B cell (primary cell): Measurements from ENCODE around the gene STXBP6. TPM values are rescaled to one million over a fixed set of nuclear protein-coding genes. Genes with fewer than 3 reads are reported as not detected.

Experiments
- ATAC-seq: fragments of 200-7000 bp; cut with Tn5 transposase; one replicate; pipeline ENCODE4 v1.10.0; 2021; ENCODE audit warnings: low read depth, mild to moderate bottlenecking, moderate number of reproducible peaks, moderate library complexity
- CTCF ChIA-PET: fragments of 350-600 bp; sonication (Branson Sonifier 250); formaldehyde crosslinking; loops from one replicate; lab custom pipeline; 2021; ENCODE audit warnings: antibody characterized with exemption, inconsistent platforms; lab: Charles Lee
- POLR2A ChIA-PET: fragments of 350-600 bp; sonication (Branson Sonifier 250); formaldehyde crosslinking; loops from one replicate; lab custom pipeline; 2021; ENCODE audit warnings: antibody characterized with exemption; lab: Charles Lee
- DNase-seq: peaks from one replicate; pipeline ENCODE4 v3.0.0; 2013
- H2AFZ ChIP-seq: 2 replicates; pipeline ENCODE4 v1.6.1; 2012; ENCODE audit warnings: mild to moderate bottlenecking, low read depth, low read length; ENCODE audit not compliant: insufficient read depth, poor library complexity, severe bottlenecking
- H3K27ac ChIP-seq, 2 donors: 1 replicate in 1 of 2; 2 replicates in 1 of 2; pipeline ENCODE4 v1.5.1; 2012 to 2013; ENCODE audit warnings: low read length in 2 of 2, mild to moderate bottlenecking in 2 of 2, moderate library complexity in 1 of 2
- H3K27me3 ChIP-seq, 4 experiments: fragments of 200-600 bp in 1 of 4; sonication (generic) in 1 of 4; replicated peaks in 1 of 4; 1 replicate in 2 of 4; 2 replicates in 2 of 4; pipeline versions ENCODE4 v1.6.1 to v1.7.0; 2013 to 2016; ENCODE audit warnings: low read length in 3 of 4, mild to moderate bottlenecking in 2 of 4, mixed read lengths in 1 of 4, moderate library complexity in 1 of 4; ENCODE audit not compliant: insufficient read depth in 4 of 4, control insufficient read depth in 3 of 4; ENCODE audit errors: control extremely low read depth in 1 of 4
- H3K36me3 ChIP-seq, 2 experiments: replicated peaks in 1 of 2; 1 replicate in 1 of 2; 2 replicates in 1 of 2; pipeline versions ENCODE4 v1.6.1 to v1.7.1; 2013; ENCODE audit warnings: low read length in 1 of 2; ENCODE audit not compliant: insufficient read depth in 2 of 2, control insufficient read depth in 1 of 2; ENCODE audit errors: control extremely low read depth in 1 of 2, extremely low read depth in 1 of 2
- H3K4me1 ChIP-seq, 2 donors: fragments of 200-600 bp in 1 of 2; sonication (generic) in 1 of 2; 1 replicate in 1 of 2; 2 replicates in 1 of 2; pipeline versions ENCODE4 v1.5.1 to v1.6.1; 2013 to 2017; ENCODE audit warnings: low read length in 2 of 2; ENCODE audit not compliant: control insufficient read depth in 2 of 2, insufficient read depth in 2 of 2
- H3K4me2 ChIP-seq: replicated peaks from 2 replicates; pipeline ENCODE3; 2012; ENCODE audit warnings: mild to moderate bottlenecking, low read depth, low read length; ENCODE audit not compliant: poor library complexity, severe bottlenecking
- H3K4me3 ChIP-seq, 5 experiments: fragments of 200-600 bp in 1 of 5; sonication (generic) in 1 of 5; 1 replicate in 3 of 5; 2 replicates in 2 of 5; pipeline versions ENCODE4 v1.5.1 to v1.7.0; 2011 to 2016; ENCODE audit warnings: low read length in 4 of 5, mild to moderate bottlenecking in 4 of 5, low read depth in 2 of 5, control low read depth in 1 of 5, moderate library complexity in 1 of 5; ENCODE audit not compliant: insufficient read depth in 1 of 5; ENCODE audit errors: control extremely low read depth in 1 of 5, extremely low read depth in 1 of 5
- H3K79me2 ChIP-seq: fragments of 200-600 bp; sonication (generic); one replicate; pipeline ENCODE4 v1.6.0; 2016; ENCODE audit warnings: low read length; ENCODE audit not compliant: control insufficient read depth, insufficient read depth
- H3K9ac ChIP-seq: fragments of 200-600 bp; sonication (generic); 2 replicates; pipeline ENCODE4 v1.6.1; 2017; ENCODE audit warnings: mild to moderate bottlenecking, low read length, moderate library complexity
- H3K9me3 ChIP-seq, 3 donors: one replicate each; pipeline versions ENCODE4 v1.6.1 to v1.7.1; 2013; ENCODE audit warnings: low read length in 2 of 3; ENCODE audit not compliant: control insufficient read depth in 2 of 3, insufficient read depth in 1 of 3; ENCODE audit errors: control extremely low read depth in 1 of 3
- H4K20me1 ChIP-seq: 2 replicates; pipeline ENCODE4 v1.6.0; 2012; ENCODE audit warnings: mild to moderate bottlenecking, low read length; ENCODE audit not compliant: insufficient read depth, control insufficient read depth, poor library complexity, severe bottlenecking
- H3K27ac Mint-ChIP-seq: one replicate; pipeline ENCODE4 v1.8.0; 2021; ENCODE audit warnings: mixed read lengths
- H3K27me3 Mint-ChIP-seq: one replicate; pipeline ENCODE4 v1.8.0; 2021; ENCODE audit warnings: mixed read lengths
- H3K4me1 Mint-ChIP-seq: one replicate; pipeline ENCODE4 v1.8.0; 2021; ENCODE audit warnings: mixed read lengths
- H3K4me3 Mint-ChIP-seq: one replicate; pipeline ENCODE4 v1.8.0; 2021; ENCODE audit warnings: mixed read lengths
- H3K9me3 Mint-ChIP-seq: one replicate; pipeline ENCODE4 v1.8.0; 2022; ENCODE audit warnings: mixed read lengths; ENCODE audit not compliant: insufficient read depth
- EZH2 ChIP-seq: IDR thresholded peaks from 2 replicates; pipeline ENCODE4 v1.6.1; 2012; ENCODE audit warnings: borderline replicate concordance, low read depth, mild to moderate bottlenecking, moderate library complexity, low read length; ENCODE audit not compliant: insufficient read depth, poor library complexity, severe bottlenecking
- WGBS: methylation state at CpG from one replicate; pipeline ENCODE4 v1.1.5; 2013; ENCODE audit warnings: missing lambda C conversion rate; ENCODE audit not compliant: insufficient coverage; 5-methylcytosine and 5-hydroxymethylcytosine counted together
- intact Hi-C: fragments of 100-400 bp; cut with micrococcal nuclease; formaldehyde crosslinking; loops from one replicate; pipeline ENCODE4 v1.10.0; 2022
- polyA plus RNA-seq: library from polyadenylated mRNA; depleted of rRNA; stranded (reverse); fragments of >200 nt; gene quantifications from 2 replicates; pipeline ENCODE4 v1.2.3, GENCODE V29; 2012
- total RNA-seq, 2 donors: library from RNA; stranded (reverse); fragments of 120-200 nt in 1 of 2; gene quantifications; 1 replicate in 1 of 2; 2 replicates in 1 of 2; pipeline versions ENCODE4 v1.2.3 to v1.2.4, GENCODE V29; 2013 to 2022
- TF ChIP-seq, protein P1 (sequence below): fragments of 200-600 bp; IDR thresholded peaks from one replicate; pipeline ENCODE4 v1.8.0; 2022; ENCODE audit warnings: antibody characterized with exemption, mild to moderate bottlenecking

STXBP6 gene
- total and polyA plus RNA-seq, 2 donors (not counting 1 experiment from before 2014, with no cell fraction given): 0.01 TPM; not detected in 1

DNA sequence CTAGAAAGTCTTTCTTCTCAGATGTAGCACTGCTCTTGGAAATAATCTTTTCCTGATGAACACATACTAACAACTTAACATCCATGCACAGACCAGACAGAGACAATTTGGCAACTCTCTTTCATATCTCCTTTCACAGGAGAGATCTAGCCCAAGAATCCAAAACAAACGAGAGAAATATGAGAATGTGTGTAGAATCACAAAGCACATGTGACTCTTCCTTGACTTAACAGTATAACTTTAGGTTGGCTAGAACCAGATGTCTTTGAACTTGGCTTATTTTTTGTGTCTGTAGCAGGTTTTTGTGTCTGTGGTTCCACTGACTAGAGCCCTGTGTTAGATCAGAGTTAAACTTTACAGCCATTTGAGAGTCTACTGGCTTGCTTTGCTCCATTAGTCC lies 114.2 kb downstream of the STXBP6 start:
- Mint-ChIP-seq H3K9me3 (no peaks in the 10 kb centered on the region), H3K27ac (no peak overlapping the region), H3K4me3 (no peak overlapping the region), H3K4me1 (no peaks in the 10 kb centered on the region), H3K27me3 (peaks cover 12% of the 10 kb centered on the region)
- Histone ChIP-seq H3K9ac (no peak overlapping the region), H3K9me3 (no peaks in the 10 kb centered on the region), H3K27me3 (no peaks in the 10 kb centered on the region), H3K36me3 (no peaks in the 10 kb centered on the region), H3K4me1 (no peaks in the 10 kb centered on the region), H3K27ac (no peak overlapping the region), H4K20me1 (no peaks in the 10 kb centered on the region), H3K4me2 (no peak overlapping the region), H3K79me2 (no peaks in the 10 kb centered on the region), H2AFZ (no peak overlapping the region), H3K4me3 (no peak overlapping the region)
- ATAC-seq (no peak), DNase-seq (no peak)
- intact Hi-C loops: no loop called here
- ChIA-PET CTCF (no interaction called here), POLR2A (no interaction called here)
- no CpG with 5 or more reads among the region's 1 CpG for WGBS
- TF ChIP-seq, protein P1, sequence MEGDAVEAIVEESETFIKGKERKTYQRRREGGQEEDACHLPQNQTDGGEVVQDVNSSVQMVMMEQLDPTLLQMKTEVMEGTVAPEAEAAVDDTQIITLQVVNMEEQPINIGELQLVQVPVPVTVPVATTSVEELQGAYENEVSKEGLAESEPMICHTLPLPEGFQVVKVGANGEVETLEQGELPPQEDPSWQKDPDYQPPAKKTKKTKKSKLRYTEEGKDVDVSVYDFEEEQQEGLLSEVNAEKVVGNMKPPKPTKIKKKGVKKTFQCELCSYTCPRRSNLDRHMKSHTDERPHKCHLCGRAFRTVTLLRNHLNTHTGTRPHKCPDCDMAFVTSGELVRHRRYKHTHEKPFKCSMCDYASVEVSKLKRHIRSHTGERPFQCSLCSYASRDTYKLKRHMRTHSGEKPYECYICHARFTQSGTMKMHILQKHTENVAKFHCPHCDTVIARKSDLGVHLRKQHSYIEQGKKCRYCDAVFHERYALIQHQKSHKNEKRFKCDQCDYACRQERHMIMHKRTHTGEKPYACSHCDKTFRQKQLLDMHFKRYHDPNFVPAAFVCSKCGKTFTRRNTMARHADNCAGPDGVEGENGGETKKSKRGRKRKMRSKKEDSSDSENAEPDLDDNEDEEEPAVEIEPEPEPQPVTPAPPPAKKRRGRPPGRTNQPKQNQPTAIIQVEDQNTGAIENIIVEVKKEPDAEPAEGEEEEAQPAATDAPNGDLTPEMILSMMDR: no peak
- TF ChIP-seq EZH2: no peak

DNA sequence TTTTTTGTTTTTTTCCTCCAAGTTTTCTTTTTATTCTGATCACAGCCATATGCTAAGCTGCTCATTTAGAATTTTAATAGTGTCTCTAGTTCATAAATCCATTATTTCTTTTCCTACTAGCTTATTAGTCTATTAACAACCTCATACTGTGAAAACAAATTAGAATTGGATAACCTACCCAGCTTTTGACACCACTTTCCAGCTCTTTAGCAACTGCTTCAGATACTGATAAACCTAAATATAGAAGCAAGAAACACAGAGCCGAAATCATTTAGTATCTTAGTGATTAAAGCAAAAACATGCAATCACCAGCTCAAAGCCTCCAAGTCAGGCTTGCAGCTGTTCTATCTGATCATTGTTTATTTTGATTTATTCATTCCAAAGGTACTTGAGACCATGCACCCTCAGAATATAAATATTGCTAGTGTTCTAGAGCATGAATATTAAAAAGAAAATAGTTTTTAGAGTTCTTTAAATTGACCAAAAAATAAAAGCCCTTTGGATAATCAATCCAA lies 121.5 kb downstream of the STXBP6 start:
- POLR2A ChIA-PET: no interaction called here
- TF ChIP-seq, protein P1: no peak
- TF ChIP-seq EZH2: no peak

More for the DNA sequence above, 121.5 kb downstream of the STXBP6 start:
- H3K4me1 ChIP-seq: no peaks in the 10 kb centered on the region
- no CpG with 5 or more reads among the region's 1 CpG for WGBS
- ATAC-seq (no peak), DNase-seq (no peak)
- no peak overlapping the region for H3K27ac ChIP-seq
- CTCF ChIA-PET: no interaction called here
- Mint-ChIP-seq H3K9me3 (no peaks in the 10 kb centered on the region), H3K4me3 (no peak overlapping the region), H3K4me1 (no peaks in the 10 kb centered on the region), H3K27me3 (peaks cover 19% of the 10 kb centered on the region), H3K27ac (no peak overlapping the region)
- no peaks in the 10 kb centered on the region for H3K27me3 ChIP-seq
- H3K9ac ChIP-seq: no peak overlapping the region
- H3K4me3 ChIP-seq: no peak overlapping the region
- H3K79me2 ChIP-seq: no peaks in the 10 kb centered on the region
- no peaks in the 10 kb centered on the region for H3K9me3 ChIP-seq
- H3K4me2 ChIP-seq: no peak overlapping the region
- H4K20me1 ChIP-seq: no peaks in the 10 kb centered on the region
- H3K36me3 ChIP-seq: no peaks in the 10 kb centered on the region
- no peak overlapping the region for H2AFZ ChIP-seq
- intact Hi-C loops: no loop called here
